GM19351 (cell line): ENCODE results near the gene CASTOR1.
"Not testable (repeated sequence)": the region's sequence is repeated elsewhere in the genome, so short reads cannot be mapped to it uniquely, and the experiment has no call there.

ENCODE experiments used
- ATAC-seq: cut with Tn5 transposase; IDR thresholded peaks from one replicate; pipeline ENCODE4 v1.9.1; 2021; ENCODE audit warnings: mild to moderate bottlenecking, moderate library complexity; ENCODE audit not compliant: unreplicated experiment

CASTOR1 gene

GRCh38 chr22:30289141-30289979 is at the start of gene CASTOR1:
Gene CASTOR1 (minus strand): TSS chr22:30289505. CDS start chr22:30289497, 8 bp downstream.
- peak; percentile 67 for ATAC-seq

GRCh38 chr22:30338802-30339201 is 49.5 kb upstream of the CASTOR1 start:
- ATAC-seq = no peak

- not testable (repeated sequence) for ATAC-seq
These were observed 49.0 kb upstream of the CASTOR1 start for GRCh38 chr22:30338341-30338740.

DNA sequence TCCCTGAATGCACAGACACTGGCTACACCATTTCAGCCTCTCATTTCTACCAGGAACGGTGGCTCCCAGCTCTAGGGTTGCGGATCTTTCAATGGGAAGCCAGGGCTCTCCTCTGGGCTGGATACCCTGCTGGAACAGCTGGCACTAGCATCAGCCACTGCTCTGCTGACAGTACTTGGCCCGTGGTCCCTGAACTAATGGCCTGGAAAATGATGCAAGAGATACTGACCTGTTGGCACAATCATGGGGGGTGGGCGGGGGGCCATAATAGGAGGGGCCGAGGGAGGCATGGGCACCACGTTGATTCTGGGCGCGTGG is 48.1 kb upstream of the CASTOR1 start:
- no peak for ATAC-seq

GRCh38 chr22:30336752-30337460 is 47.6 kb upstream of the CASTOR1 start:
- ATAC-seq = no peak

DNA sequence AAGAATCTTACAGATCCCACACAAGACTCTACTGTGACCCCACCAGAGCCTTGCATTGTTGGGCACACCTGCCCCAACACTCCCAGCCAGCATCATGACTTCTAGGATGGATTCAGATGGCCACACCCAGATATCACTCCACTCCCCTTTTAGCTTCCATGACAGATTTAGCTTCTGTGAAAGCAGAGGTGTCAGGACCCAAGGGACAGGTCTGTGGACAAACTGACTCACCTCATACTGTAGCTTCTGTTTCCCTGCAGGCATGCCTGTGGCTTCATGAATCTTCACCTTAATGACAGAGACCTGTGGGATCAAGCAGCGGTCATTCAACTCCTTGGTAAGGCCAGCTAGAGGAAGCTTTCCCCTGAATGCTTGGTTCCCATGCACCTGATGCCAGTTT is 45.9 kb upstream of the CASTOR1 start:
- no peak for ATAC-seq

GRCh38 chr22:30334646-30335045 is 45.3 kb upstream of the CASTOR1 start:
- ATAC-seq = no peak

DNA sequence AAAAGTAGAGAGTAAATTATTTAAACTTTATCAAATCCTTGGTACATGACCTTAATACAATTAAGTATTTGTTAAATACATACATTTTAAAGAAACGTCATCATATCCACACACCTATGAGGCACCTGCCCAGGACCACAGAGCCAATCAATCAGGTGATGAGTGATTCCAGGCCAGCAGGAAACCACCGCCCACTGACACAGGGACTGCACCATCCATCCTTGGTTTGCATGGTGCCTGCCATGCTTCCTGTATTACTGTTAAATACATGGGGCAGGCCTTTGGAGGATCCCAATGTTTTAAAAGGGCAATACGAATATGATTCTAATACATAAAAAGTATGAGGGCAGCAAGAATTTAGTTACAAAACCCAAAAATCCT is 44.4 kb upstream of the CASTOR1 start:
- no peak for ATAC-seq

DNA sequence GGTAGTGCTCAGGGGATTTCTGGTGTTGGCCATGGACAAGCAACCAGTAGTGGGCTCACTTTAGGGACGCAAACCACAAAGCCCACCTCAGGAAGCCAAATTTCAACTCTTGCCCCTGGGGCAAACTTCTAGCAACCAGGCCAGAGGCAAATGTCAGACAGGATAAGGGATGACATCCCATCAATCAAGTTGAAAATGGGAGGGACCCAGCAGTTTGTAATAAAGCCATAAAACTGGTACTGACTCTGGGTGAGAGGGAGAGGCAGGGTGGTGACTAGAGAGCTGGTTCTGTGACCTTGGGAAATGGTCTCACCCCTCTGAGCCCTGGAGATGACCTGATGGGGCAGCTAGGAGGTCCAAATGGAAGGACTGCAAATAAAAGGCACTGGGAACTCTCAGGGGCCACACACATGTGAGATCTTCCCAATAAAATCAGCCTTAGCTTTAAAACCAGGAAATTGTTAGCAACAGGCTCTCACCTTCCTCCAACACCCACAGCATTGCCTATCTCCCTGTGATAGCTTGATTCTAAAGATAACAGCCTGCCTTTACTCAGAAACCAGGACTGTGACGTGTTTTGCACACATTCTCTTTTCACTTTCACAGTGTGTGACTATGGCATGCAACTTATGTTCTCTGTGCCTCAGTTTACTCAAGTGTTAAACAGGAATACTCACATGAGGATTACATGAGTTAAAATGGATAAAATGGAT is 43.8 kb upstream of the CASTOR1 start:
- ATAC-seq = no peak

DNA sequence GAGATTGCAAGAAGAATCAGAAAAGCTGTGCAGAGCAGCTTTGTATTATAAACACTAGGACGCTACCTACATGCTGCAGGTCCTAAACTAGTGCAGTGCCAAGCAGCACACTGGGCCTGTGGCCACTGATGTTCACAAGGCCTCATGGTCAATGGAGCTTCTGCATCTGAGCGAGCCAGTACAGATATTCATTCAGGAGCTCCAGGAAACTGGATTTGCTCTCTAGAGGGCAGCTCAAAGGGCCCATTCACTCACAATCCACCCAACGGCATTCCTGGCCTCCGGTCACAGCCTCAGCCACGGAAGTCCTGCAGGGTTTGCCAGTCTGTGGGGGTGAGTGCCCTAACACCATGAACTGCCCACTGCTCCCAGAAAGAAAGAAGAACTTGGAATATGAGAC is 43.2 kb upstream of the CASTOR1 start:
- ATAC-seq = no peak

DNA sequence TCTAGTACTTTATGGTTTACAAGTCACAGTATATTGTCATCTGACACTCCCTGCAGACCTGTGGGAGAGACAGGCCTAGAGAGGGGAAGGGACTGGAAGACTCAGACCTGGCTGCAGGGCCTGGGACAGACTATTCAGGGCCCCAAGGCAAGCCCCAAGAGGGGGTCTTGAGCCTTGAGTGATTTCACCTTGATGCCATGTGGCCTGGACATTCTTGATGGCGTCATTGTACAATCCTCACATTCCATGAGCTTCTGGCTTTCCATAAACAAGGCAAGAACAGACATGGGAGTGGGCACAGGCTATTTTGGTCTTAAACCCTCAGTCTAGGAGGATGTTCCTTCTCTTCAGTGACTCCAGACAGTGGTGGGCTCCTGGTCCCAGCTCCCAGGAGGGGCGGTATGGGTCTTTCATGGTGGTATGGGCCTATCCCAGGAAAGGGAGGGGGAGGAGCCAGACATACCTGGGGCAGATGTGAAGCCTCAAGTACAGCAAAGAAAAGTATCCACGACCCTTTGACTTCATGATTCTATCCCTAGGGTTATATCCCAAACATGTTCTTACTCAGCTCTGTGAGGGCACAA is 39.3 kb upstream of the CASTOR1 start:
- no peak for ATAC-seq

- no peak for ATAC-seq
These were observed 38.6 kb upstream of the CASTOR1 start for GRCh38 chr22:30327864-30328345.

DNA sequence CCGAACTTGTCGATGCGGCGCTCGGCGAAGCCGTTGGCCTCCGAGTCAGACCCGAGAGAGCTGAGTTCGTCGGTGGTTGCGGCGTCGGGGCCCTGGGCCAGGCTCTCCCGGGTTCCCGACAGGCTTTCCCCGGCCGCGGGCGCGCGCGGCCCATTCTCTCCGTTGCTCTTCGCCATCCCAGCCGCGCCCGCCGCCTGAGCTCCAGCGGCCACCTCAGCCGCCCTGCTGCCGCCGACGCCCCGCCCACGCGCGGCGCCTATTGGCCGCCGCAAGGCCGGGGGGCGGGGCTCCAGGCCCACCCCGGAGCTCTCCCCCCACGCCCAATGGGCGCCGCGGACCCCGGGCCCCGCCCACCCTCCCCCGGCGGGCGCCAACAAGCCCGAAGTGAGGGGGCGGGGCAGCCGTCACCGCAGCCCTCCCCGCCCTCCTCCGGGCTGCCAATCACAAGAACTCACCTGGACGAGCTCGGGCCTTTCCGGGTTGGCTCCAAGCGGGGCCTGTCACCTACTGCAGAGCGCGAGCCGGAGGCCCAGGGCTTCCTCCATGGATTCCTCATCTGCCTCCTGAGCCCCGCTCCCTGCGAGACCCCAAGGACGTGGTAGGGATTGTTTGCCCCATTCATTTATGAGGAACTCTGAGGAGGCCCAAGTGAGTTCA is 37.5 kb upstream of the CASTOR1 start, which contains the start of gene TBC1D10A:
TBC1D10A (minus strand) TSS at position 236 of the 657 bp plus-strand sequence; CDS start at position 176, 60 bp downstream.
- ATAC-seq = peak; percentile 89

DNA sequence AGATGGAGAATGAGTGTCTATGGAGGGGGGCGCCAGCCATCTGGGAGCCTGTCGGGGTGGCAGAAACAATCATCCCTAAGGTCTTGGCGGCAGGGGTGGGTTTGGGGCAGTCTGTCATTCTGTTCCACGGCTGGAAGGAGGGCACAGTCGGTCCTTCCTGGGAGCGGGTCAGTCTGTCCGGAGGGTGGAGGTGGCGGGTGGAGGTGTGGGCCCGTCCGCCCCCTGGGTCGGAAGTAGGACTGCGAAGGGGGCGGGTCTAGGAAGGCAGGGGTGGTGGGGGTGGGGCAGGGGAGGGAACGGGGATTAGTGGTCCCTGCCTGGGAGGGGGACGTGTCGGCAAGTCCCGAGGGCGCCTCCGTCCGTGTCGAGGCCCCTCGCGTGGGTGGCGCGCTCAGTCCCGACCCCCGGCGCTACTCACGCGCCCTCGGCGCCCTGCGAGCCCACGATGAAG is 37.0 kb upstream of the CASTOR1 start:
- peak; percentile 38 for ATAC-seq

DNA sequence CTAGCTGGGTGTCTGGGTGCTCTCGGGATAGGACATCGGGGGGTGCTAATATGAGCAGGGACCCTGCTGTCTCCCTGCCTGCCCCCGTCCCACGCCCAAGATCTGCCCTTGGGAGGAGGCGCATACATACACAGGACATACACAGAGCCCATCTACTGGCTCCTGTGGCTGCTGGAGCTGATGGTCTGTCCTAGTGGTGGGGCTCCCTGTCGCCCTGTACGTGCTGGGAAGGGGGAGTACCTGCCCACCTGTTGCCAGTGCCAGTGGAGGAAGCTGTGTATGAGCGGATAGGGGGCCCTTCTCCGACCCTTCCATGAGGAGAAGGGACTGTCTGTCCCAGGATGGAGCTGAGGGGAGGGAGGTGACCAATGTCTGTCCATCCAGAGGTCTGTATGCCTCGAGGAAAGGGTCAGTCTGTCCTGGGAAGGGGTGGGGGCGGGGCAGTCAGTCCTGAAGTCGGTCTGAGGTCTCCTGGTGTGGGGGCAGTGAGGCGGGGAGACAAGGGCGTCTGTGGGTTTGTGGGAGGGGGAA is 36.5 kb upstream of the CASTOR1 start:
- ATAC-seq = no peak

- ATAC-seq = no peak
These were observed 35.9 kb upstream of the CASTOR1 start for GRCh38 chr22:30325065-30325720.

DNA sequence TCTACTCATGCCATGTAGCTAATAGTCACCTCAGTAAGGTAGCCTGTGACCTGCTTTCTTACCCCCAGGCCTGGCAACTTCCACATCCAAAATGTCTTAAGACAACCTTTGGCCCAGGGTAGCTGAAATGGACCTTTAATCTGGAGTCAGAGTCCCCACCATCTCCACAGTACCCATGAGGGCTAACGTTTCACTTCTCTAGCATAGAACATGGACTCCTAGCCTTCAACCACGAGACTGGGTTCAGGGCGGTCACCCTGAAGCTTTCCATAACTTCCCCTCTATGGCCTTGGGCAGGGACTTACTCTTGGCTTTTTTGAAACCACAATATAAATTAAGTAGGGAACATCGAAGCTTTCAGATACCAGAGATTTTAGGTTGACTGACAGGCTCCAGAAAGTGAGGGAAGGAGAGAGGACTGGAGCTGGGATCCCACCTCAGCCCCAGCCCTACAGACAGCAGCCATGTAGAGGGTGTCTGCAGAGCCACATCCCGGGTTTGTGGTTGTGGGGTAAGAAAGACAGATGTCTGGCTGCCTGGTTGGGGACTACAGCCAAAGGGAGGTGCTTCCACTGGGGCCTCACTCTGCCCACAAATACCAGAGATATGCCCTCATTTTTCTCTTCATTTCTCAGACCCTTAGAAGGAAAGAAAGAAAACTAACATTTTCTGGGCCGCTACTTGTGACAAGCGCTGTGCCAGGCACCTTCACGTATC is 34.9 kb upstream of the CASTOR1 start:
- no peak for ATAC-seq

DNA sequence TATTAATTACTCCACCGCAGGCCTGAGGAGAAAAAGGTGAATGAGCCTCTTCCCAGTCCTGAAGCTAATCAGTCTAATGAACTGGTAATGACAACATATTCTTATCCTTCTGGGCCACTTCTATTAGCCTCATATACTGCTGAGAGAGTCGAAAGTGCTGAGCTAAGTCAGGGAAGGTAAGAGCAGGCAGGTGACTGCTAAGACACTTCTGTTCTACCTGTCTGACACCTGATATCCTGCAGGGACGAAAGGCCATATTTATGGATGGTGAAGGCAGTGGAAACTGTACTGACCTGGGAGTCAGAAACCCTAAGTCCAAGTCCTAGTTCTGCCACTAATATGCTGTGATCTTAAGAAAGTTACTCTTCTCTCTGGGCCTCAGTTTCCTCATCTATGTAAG is 33.9 kb upstream of the CASTOR1 start:
- ATAC-seq = no peak

DNA sequence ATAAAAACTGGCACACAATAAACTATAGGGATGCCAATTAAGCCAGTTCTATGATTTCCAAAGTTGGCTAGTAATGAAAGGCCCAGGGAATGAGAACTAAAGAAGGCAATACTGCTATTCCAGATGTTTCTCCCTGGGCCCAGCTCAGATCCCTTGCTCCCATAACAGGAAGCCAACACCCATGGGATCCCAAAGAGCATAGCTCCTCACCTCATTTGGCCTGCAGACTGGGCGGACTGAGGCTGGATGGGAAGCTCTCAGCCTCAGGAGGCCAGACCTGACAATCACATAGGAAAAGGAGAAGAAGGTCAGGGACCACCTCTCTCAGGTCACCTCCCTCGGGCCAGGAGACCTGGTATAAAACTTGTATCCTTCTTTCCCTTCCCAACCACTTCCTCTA is 32.2 kb upstream of the CASTOR1 start:
- ATAC-seq = no peak
